Activated CD4-positive, alpha-beta T cell treated with anti-CD3 and anti-CD28 coated beads, Interleukin-2, Interleukin-4, amounts not matched to agents 100 ng/mL and 50 ng/mL, durations not matched to agents 16 hours and 8 hours (primary cell): ENCODE data around the gene TRO.

ENCODE experiments used
- DNase-seq: peaks from one replicate; pipeline ENCODE4 v3.0.0-alpha.2; 2020; ENCODE audit warnings: low spot score

TRO gene

GRCh38 chrX:54964766-54965497 lies 44.3 kb downstream of the TRO start:
- no peak for DNase-seq

GRCh38 chrX:54977387-54977786 lies 56.8 kb downstream of the TRO start:
- DNase-seq, result no peak

DNA sequence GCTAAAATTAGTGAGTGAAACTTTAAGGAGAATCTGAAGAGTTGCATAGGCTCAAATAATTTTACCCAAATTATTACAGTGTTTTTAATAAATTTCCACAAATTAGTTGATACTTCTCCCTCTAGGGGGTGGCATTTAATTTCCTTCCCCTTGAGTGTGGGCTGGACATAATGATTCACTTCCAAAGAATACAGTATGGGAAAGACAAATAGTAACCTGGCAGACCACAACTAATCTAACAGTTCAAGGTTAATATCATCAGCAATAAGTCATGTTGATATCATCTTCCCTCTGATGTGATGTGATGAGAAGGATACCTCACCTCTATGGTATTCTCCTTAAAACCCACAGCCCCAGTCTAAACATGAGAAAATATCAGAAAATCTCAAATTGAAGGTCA lies 57.8 kb downstream of the TRO start:
- DNase-seq, result no peak

DNA sequence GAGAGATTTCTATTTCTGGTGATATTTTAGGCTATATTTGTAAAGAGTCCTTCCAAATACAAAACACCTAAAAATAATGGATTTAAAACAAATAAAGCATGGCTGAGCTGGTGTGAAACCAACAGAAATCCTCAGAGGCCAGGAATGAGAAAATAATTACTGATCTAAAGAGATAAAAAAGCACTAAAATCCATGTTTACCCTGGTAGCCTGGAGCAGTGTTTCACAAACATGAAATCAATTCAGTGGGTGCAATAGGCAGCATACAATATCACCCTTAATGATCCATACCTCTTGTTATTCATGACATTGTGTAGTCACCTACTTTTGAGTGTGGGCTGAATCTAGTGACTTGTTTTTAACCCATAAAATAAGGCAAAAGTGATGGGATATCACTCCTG lies 58.8 kb downstream of the TRO start:
- no peak for DNase-seq

DNA sequence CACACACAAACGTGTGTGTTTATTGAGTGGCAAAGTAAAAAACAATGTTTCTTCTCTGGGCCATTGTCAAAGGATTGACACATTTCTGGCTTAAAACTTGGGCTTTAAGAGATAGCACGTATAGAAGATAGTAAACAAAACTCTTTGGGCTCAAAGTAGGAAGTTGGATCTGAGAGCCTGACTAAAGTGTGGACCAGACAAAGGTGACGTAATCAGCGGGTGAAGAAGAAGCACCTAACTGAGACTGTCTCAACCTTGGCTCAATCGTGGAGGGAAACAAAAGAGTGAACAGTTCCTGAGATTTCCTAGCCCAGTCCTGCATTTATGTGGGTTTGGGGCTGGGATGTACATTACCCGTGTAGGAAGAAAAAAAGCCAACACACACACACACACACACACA lies 59.7 kb downstream of the TRO start:
- DNase-seq, result no peak
